Left lobe of liver (tissue), 2 donors: ENCODE measurements around the gene MAP2K6. TPM values are rescaled to one million over a fixed set of nuclear protein-coding genes. Genes with fewer than 3 reads are reported as not detected.
"Not testable (repeated sequence)": the region's sequence is repeated elsewhere in the genome, so short reads cannot be mapped to it uniquely, and the experiment has no call there.

Experiments
- ATAC-seq: fragments of 200-7000 bp; cut with Tn5 transposase; one replicate; pipeline ENCODE4 v1.9.1; 2020; ENCODE audit warnings: mild to moderate bottlenecking, moderate library complexity
- DNase-seq: peaks from one replicate; pipeline ENCODE4 v3.0.0-alpha.2; 2020; ENCODE audit warnings: low spot score
- total RNA-seq: library from RNA; stranded (reverse); gene quantifications from one replicate; pipeline ENCODE4 v1.2.1, GENCODE V29; 2021
- donor health status: DM: no; HTN: no; CAD: no; lungs with moderate emphysema.
- donor health status: DM: no; HTN: yes; CAD: no.

The MAP2K6 gene
- total RNA-seq, 1 donor from 2014 or later: 2.6 TPM

GRCh38 chr17:69454051-69454450 is 39.6 kb downstream of the MAP2K6 start:
- no peak for ATAC-seq
- no peak for DNase-seq

- DNase-seq (no peak), ATAC-seq (no peak)
Observed at GRCh38 chr17:69455040-69455439, 40.5 kb downstream of the MAP2K6 start.

GRCh38 chr17:69457603-69458002 is 43.1 kb downstream of the MAP2K6 start:
- ATAC-seq: no peak
- no peak for DNase-seq

DNA sequence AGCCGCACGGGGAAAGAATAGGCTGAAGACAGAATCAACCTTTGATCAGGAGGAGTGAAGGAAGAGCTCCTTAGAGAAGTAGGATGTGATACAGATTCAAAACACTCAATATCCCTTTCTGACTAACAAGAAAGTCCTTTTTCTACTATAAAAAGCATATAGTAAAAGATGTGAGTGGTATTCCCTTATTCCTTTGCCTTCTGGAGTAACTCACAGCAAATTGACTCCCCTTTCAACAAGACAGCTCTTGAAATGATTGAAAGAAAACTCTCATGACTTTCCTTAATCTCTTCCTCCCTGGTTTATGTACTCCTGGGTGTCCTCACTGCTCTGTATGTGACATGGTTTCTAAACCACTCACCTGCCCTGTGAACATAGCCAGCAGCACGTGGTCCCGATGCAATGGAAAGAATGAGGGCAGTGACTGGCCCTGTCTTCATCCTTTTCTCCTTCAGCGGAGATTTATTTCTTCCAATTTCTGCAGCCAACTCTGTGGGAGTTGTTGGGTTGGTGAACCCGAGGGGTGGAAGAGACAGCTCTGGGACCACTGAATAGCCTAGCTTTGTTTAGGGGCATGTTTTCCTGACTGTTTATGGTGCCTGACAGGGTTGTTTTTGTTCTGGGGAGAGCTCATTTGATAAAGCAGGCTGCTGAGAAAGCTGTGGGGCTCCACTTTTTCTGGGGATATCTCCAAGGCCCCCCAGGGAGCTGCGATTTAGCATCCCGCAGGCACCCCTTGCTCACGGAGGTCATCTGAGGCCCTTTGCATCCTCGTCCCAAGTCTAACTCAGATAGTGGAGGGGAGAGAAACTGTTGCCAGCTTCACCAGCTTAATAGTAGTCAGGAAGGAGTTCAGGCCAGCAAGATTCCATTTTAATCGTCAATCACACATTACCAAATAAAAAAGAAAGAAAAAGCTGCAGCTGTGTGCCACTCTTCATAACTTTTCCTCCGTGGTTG is 46.7 kb downstream of the MAP2K6 start:
- DNase-seq (no peak), ATAC-seq (no peak)

DNA sequence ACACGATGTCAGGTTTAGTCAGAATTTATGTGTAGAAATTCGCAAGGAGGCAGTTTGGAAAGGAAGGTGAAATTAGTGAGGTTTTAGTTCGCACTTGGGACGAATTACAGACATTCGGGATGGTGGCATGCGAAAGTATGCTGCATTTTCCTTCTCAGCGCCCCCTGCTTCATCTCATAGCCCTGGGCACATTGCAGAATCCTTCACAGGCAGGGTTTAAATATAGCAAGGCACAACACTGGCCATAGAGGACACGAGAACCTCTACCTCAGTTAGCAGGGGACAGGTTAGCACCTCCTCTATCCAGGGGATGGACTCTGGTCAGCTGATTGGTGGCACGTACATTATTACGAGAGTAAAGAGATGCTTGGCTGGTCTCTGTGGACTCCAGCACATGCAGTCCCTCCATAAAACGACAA is 47.5 kb downstream of the MAP2K6 start:
- DNase-seq (no peak), ATAC-seq (no peak)

GRCh38 chr17:69462882-69463281 is 48.4 kb downstream of the MAP2K6 start:
- DNase-seq (no peak), ATAC-seq (no peak)

DNA sequence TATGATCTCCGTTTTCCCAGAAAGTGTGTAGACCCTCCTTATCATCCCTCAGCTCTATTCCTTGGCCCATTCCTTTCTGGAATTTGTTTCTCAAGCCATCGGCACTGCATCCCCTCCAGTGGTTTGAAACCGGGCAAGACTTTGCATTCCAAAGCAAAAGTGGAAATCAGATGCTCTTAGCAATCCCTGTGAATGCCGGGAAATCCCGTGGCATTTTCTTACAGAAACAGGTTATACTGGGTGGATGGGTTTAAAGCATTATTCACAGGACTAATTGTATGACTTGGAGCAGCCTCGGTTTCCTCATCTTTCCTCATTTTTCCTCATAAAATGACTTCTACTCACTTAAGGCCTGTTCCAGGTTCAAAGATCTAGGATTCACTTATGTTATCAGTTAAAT is 52.0 kb downstream of the MAP2K6 start:
- DNase-seq: no peak
- ATAC-seq: no peak

- no peak for DNase-seq
- no peak for ATAC-seq
Observed at GRCh38 chr17:69466905-69467667, 52.6 kb downstream of the MAP2K6 start.

- no peak for DNase-seq
- ATAC-seq: no peak
Observed at GRCh38 chr17:69468207-69468606, 53.7 kb downstream of the MAP2K6 start.

DNA sequence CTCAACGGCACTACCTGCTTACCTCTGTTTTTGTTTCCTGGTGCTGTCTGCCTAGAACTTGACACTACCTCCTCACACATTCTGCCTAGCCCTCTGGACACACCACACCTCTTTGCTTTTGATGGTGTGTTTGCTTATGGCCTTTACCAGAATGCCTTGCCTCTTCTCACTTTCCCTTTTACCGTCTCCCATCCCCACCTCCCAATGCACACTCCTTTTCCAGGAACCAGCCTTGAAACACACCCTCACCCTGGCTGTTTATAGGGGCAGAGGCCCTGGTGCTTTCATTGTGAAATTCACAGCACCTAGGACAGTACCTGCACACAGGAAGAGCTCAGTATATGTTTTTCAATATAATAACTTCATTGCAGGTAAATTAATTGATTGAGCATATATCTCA is 56.2 kb downstream of the MAP2K6 start:
- DNase-seq (no peak), ATAC-seq (no peak)

DNA sequence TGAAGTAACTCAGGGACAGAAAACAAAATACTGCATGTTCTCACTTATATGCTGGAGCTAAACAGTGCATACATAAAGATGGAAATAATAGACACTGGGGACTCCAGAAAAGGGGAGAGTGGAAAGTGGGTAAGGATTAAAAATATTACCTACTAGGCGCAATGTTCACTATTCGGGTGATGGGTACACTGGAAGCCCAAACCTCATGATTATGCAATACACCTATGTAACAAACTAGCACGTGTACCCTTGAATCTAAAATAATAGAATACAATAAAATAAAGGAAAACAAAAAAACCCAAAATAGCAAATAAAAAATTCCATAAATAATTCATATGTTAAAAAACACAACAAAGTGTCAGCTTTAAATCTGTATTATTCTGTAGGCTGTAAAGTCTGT is 56.9 kb downstream of the MAP2K6 start:
- DNase-seq: no peak
- no peak for ATAC-seq

DNA sequence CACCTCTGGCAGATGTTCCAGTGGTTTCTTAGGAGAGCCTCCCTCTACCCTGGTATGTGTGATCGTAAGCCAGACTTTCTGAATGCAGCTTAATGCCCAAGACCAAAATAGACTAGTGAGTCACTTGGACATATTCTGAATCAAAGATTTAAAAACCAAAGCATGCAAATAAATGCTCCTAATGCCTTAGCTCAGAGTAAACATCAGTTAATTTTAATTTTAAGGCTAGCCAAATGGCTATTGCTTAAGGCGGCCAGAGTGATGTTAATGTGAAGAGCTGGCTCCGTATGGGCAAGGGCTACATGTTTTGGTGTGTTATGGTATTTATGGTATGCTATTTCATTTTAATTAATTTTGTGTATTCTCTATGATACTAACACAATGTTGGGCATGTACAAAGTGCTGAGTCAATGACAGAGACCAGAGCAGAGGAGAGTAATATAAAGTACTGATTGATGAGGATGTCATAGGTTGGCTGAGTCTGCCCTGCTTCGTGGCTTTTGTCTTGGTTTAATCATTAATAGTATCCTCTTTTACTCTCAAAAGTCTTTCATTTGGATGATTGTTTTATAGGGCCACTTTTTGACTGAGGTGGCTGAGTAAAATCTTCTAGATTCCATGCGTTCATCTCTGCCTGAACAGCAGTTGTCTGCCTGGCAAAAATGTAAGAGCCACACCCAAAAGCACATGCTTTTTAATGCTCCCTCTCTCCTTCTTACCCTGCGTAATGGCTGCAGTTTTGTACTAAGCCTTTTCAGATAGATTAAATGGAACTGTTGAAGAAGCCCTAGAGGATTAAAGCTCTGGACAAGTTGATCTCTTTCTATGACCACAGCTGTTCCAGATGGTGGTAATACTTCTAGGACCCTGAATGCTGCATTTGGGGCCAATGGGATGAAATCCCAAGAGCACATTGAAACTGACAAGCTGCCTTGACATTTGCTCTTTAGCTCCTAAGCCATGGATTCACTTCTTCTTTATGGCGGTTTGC is 59.6 kb downstream of the MAP2K6 start:
- DNase-seq (no peak), ATAC-seq (peak; percentile 43)

DNA sequence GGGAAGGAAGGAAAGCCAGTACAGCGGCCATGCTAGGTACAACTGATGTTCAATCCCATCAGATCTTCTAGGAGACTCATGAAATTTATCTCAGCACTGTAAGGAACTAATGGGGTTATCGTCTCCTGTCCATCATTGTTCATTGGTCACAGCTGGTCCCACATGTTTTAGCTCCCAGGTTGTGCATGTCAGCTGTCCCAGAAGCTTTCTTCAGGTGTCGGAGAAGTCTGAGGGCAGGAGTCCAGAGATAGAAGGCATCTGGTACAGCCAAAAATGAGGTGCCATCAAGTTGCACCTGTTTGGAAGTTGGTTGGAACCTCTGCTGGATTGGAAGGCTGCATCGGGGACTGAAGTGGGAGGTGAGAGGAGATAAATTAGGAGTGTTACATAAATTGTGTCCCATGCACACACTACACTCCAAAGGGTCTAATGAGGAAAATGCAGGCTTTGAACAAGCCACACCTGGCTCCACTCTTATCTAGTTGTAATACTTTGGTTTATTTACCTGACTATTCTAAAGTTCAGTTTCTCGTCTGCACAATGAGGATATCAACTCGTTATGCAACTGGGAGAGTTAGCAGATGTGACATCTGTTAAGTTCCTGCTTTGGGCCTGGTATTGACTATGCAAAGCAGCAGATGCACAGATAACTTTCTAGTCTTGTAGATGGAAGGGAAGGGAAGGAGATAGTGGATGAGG is 62.9 kb downstream of the MAP2K6 start:
- DNase-seq (no peak), ATAC-seq (peak; percentile 83)

GRCh38 chr17:69477903-69478266 is 63.4 kb downstream of the MAP2K6 start:
- ATAC-seq (peak; percentile 14), DNase-seq (no peak)

DNA sequence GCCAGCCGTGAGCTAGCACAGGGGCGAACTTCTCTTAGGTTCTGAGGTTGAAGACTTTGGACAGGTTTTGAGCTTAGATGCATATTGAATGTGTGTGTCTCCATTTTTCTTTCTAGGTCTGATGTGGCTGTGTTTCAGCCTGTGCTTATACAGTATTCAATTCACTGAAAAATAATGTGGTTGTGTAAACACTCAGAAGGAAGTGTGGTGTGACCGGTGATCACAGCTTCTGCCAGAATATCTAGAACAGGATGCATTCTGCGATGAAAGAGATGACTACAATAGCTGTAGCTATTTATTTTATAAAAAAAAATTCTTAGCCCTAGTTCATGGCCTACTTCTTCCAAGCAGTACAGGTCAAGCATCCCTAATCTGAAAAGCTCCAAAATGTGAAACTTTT is 64.4 kb downstream of the MAP2K6 start:
- DNase-seq (no peak), ATAC-seq (no peak)

- DNase-seq, ATAC-seq: not testable (repeated sequence)
Observed at GRCh38 chr17:69479756-69480155, 65.3 kb downstream of the MAP2K6 start.

DNA sequence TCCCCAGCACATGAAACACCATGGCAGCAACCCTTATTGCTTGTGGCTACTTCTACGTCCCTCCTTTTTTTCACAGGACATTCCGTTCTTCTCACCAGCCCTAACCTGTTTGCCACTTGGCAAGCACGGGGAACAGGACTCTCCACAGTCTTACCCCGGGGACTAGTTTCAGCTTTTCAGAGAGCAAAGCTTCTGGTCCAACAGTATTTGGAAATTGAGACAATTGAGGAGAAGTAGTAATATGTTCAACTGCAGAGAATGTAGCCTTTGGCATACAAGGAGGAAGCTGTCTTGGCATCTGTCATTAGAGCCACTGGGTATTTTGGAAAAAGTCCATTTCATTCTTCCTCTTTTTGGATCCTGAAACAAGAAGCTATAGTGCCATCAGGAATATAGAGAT is 65.7 kb downstream of the MAP2K6 start:
- DNase-seq: no peak
- no peak for ATAC-seq

GRCh38 chr17:69485251-69485661 is 70.8 kb downstream of the MAP2K6 start:
- ATAC-seq: no peak
- no peak for DNase-seq

DNA sequence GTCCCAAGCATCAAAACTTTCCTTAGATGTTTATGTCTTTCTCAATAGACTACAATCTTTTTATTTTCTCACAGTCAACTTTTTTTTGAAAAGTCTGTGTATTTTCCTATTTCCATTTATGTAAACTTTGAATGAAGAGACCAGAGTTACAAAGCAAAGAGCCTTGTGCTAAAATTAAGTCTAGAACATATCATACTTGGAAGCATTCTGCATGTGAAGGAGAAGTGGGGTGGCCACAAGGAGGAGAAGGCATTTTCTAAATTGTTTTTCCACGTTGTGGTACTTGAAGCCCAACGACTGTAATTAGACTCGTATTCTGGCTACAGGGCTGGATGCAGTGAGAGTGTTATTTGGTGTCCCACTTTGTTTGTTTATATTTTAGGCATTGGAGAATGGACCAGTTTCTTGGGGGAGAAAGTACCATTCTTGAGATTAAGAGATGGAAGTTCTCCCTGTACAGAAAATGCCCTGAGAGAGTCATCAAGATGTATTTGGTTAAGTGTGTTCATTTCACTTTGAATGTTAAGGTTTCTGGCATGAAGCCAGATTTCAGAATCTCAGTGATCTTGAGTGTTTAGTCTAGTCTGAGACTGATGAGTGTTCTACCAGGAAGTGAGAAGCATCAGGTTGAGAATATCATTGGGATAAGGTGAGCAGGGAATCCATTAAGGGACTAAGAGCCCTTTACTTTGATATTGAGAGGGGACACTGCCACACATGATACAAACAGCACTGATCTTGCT is 71.6 kb downstream of the MAP2K6 start:
- ATAC-seq (no peak), DNase-seq (no peak)
